AG09309 (cell line): ENCODE measurements around the gene ZDHHC19.
"Not testable (repeated sequence)": the region's sequence is repeated elsewhere in the genome, so short reads cannot be mapped to it uniquely, and the experiment has no call there.

Experiments
- DNase-seq: peaks from one replicate; pipeline ENCODE4 v3.0.0-alpha.2; 2010; ENCODE audit warnings: low read depth
- H3K4me3 ChIP-seq: 2 replicates; pipeline ENCODE4 v1.5.1; 2011; ENCODE audit warnings: mild to moderate bottlenecking, low read depth, low read length, moderate library complexity; ENCODE audit not compliant: control insufficient read depth
- CTCF ChIP-seq: IDR thresholded peaks from 2 replicates; pipeline ENCODE4 v1.5.1; 2011; ENCODE audit warnings: mild to moderate bottlenecking, low read depth, low read length, inconsistent platforms; ENCODE audit not compliant: insufficient read depth, control insufficient read depth; ENCODE audit errors: missing control alignments

ZDHHC19 gene

GRCh38 chr3:196218155-196218712 lies 7.0 kb upstream of the ZDHHC19 start:
- no peak for TF ChIP-seq CTCF
- no peak overlapping the region for H3K4me3 ChIP-seq
- DNase-seq: no peak

DNA sequence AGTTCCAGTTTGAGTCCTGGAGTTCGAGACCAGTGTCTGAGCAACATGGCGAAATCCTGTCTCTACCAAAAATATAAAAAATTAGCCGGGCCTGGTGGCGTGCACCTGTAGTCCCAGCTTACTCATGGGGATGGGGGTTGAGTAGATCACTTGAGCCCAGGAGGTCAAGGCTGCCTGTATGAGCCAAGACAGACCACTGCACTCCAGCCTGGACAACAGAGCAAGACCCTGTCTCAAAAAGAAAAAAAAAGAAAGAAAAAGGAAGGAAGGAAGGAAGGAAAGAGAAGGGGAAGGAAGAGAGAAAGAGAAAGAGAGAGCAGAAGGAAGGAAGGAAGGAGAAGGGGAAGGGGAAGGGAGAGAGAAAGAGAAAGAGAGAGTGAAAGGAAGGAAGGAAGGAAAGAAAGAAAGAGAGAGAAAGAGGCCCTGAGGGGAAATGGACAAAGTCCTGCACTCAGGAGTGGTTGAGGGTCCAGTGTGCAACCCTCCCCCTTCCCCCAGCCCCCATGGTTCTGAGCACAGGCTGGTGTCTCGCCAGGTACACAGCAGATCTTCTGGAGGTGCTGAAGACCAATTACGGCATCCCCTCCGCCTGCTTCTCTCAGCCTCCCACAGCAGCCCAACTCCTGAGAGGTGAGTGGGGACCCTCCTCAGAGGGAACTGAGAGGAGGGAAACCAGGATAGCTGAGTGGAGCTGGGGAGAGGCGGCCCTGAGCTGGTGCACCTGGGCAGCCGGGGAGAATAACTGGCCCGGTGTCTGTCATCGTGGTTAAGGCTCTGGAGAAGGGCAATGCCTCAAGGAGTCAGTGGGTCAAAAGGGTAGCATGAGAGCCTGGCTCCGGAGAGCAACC lies 6.3 kb upstream of the ZDHHC19 start:
- TF ChIP-seq CTCF: no peak
- DNase-seq: no peak
- H3K4me3 ChIP-seq: no peak overlapping the region

DNA sequence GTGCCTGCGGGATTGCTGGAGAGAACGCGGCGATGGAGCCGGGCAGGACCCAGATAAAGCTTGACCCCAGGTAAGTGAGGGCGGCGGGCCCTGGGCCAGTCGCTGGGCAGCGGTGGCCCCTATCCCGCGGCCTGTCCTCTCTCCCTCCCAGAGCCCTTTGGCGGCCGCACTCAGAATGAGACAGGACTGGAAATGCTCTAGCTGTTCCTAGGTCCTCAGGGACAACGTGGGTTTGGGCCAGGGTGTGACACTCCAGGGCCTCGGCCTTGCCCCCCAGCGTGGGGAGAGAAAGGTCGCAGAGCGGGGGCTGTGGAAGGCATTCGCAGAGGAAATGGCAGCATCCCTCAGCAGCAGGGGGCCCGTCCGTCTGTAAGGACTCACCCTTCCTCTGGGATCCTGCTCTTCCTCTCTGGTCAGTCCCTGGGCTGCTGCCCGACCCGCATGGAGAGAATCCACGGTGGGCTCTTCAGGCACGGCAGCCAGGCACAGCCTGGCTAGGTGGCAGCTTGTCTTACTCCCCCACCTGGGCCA lies 5.5 kb upstream of the ZDHHC19 start:
- H3K4me3 ChIP-seq: no peak overlapping the region
- no peak for DNase-seq
- TF ChIP-seq CTCF: no peak

DNA sequence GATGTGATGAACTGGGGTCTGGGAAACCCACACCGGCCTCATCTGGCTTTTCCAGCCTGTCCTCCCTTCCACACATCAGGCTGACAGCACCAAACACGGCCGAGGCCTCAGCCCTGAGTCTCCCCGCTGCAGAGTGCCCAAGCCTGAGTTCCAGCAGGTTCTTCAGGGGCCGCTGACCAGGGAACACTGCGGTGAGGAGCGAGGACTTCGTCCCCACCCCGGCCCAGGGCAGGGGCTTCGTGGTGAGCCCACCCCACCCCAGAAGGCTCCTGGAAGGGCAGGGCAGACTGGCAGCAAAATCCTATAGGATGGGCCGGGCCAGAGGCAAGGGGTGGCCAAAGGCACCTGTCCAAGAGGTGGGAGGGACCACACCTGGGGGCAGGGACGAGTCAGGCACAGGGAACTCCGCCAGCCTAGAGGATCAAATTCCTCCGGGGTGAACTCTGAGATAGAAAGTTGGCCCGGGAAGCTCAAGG lies 4.9 kb upstream of the ZDHHC19 start, which contains the start of gene SLC51A:
Gene SLC51A, plus strand, starts transcription at position 446 of the 476 bp plus-strand sequence. CDS start 179 bp downstream, outside the sequence.
- no peak for TF ChIP-seq CTCF
- no peak within 1 kb of the TSS for H3K4me3 ChIP-seq
- DNase-seq: no peak

- DNase-seq: no peak
- no peak overlapping the region for H3K4me3 ChIP-seq
- TF ChIP-seq CTCF: no peak
Observed at GRCh38 chr3:196215493-196216020, 4.4 kb upstream of the ZDHHC19 start.

- H3K4me3 ChIP-seq: no peak overlapping the region
- TF ChIP-seq CTCF: no peak
- DNase-seq: no peak
Observed at GRCh38 chr3:196214783-196215441, 3.7 kb upstream of the ZDHHC19 start.

DNA sequence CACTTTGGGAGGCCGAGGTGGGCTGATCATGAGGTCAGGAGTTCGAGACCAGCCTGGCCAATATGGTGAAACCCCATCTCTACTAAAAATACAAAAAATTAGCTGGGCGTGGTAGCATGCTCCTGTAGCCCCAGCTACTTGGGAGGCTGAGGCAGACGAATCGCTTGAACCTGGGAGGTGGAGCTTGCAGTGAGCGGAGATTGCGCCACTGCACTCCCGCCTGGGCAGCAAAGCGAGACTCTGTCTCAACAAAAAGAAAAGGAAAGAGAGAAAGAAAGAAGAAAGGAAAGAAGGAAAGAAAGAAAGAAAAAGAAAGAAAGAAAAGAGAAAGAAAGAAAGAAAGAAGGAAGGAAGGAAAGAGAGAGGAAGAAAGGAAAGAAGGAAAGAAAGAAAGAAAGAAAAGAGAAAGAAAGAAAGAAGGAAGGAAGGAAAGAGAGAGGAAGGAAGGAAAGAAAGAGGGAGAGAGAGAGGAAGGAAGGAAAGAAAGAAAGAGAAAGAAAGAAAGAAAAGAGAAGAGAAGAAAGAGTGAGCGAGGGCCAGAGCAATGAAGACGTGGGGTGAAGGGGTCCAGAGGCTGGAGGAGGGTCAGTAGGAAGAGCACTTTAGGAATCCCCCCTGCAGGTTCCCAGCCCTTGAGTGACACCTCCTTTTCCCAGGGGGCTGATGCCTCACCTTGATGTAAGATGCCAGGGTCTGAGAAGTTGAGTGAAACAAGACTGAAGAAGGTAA lies 1.1 kb downstream of the ZDHHC19 start:
- H3K4me3 ChIP-seq, DNase-seq: not testable (repeated sequence)
